ENCODE data around the gene THRSP. TPM values are rescaled to one million over a fixed set of nuclear protein-coding genes. Genes with fewer than 3 reads are reported as not detected.

THRSP gene
- total RNA-seq, 1 experiment from 2014 or later = not detected

- Histone ChIP-seq H2AK5ac (ENCODE audit: insufficient read length, low read length) (no peak overlapping the region), H3T11ph (ENCODE audit: low read length) (no peak overlapping the region), H2BK15ac (ENCODE audit: low read depth, low read length) (no peak overlapping the region), H3K18ac (ENCODE audit: insufficient read length, low read depth, low read length) (no peak overlapping the region), H2BK20ac (ENCODE audit: low read depth, low read length, poor library complexity, severe bottlenecking) (no peak overlapping the region), H4K8ac (replicated peaks; ENCODE audit: insufficient read length, low read depth, low read length) (no peak overlapping the region), H3K56ac (ENCODE audit: insufficient read length, low read depth, low read length) (no peak overlapping the region), H3K14ac (ENCODE audit: insufficient read depth, low read length) (no peak overlapping the region), H2BK120ac (ENCODE audit: low read depth, low read length, poor library complexity, severe bottlenecking) (no peak overlapping the region), H4K5ac (ENCODE audit: insufficient read length, low read depth, low read length) (no peak overlapping the region), H2BK5ac (ENCODE audit: insufficient read length, low read length) (no peak overlapping the region), H2AFZ (ENCODE audit: low read length) (no peak overlapping the region), H3K4me1 (ENCODE audit: insufficient read depth, low read length) (no peaks in the 10 kb centered on the region), H3K9me3 (ENCODE audit: control insufficient read depth, low read depth, low read length) (no peaks in the 10 kb centered on the region), H4K91ac (ENCODE audit: insufficient read length, low read depth, low read length) (no peak overlapping the region), H3K79me1 (ENCODE audit: insufficient read depth, low read depth, low read length, poor library complexity, severe bottlenecking) (no peaks in the 10 kb centered on the region), H3K23ac (ENCODE audit: insufficient read length, low read depth, low read length) (no peak overlapping the region), H3K27me3 (ENCODE audit: insufficient read depth, low read length) (no peaks in the 10 kb centered on the region), H3K4me2 (ENCODE audit: insufficient read depth, insufficient read length, low read length) (no peak overlapping the region), H2BK12ac (ENCODE audit: insufficient read length, low read depth, low read length) (no peak overlapping the region), H3K79me2 (ENCODE audit: insufficient read depth, low read length) (no peaks in the 10 kb centered on the region), H4K20me1 (ENCODE audit: control insufficient read depth, insufficient read depth, insufficient read length) (no peaks in the 10 kb centered on the region), H3K9ac (ENCODE audit: extremely low read depth, insufficient read length, low read length) (no peak overlapping the region), H3K27ac (ENCODE audit: insufficient read length, low read depth, low read length) (no peak overlapping the region), H3K4ac (ENCODE audit: low read depth, low read length) (no peak overlapping the region), H3K23me2 (ENCODE audit: insufficient read length, low read depth, low read length, poor library complexity, severe bottlenecking) (peaks cover 2% of the 10 kb centered on the region)
- no peaks in the 10 kb centered on the region; a peak in 1 of 7 replicates for H3K36me3 Mint-ChIP-seq (ENCODE audit: insufficient read depth in 1 of 3, low read depth in 3 of 3)
- H3K27me3 Mint-ChIP-seq (ENCODE audit: low read depth) = no peaks in the 10 kb centered on the region
- no peak overlapping the region for H3K27ac Mint-ChIP-seq
- no CpG with 5 or more reads among the region's 4 CpGs for WGBS (ENCODE audit: extremely low coverage, insufficient read length, low lambda C conversion rate)
- peaks cover 13 to 23% of the 10 kb centered on the region in 2 experiments for H3K4me1 Mint-ChIP-seq
- DNase-seq = no peak
- no peak for TF ChIP-seq CTCF (conservative IDR thresholded peaks at IDR 0.05)
- no peak overlapping the region for H3K4me3 Mint-ChIP-seq
- H3K9me3 Mint-ChIP-seq = no peaks in the 10 kb centered on the region; a peak in 1 of 5 replicates
These were observed 24.2 kb upstream of the THRSP start for GRCh38 chr11:78039391-78039918.

All from H9 (cell line).